Keratinocyte (primary cell): ENCODE results near the gene SRPK1. TPM values are rescaled to one million over a fixed set of nuclear protein-coding genes. Genes with fewer than 3 reads are reported as not detected.
"Not testable (repeated sequence)": the region's sequence is repeated elsewhere in the genome, so short reads cannot be mapped to it uniquely, and the experiment has no call there.

ENCODE experiments used
- DNase-seq: peaks from one replicate; pipeline ENCODE4 v3.0.0-alpha.2; 2011; ENCODE audit warnings: low read depth, missing footprints, low spot score
- FAIRE-seq: peaks from 2 replicates; lab custom pipeline; 2011; peaks lifted over from hg19 to GRCh38; lab: Jason Lieb, UNC
- H2AFZ ChIP-seq: 2 replicates; pipeline ENCODE4 v1.6.0; 2012; ENCODE audit warnings: low read length, control low read depth, inconsistent platforms; ENCODE audit not compliant: control insufficient read depth
- H3K27ac ChIP-seq: 2 replicates; pipeline ENCODE4 v1.5.1; 2011; ENCODE audit warnings: low read length; ENCODE audit not compliant: control insufficient read depth, insufficient read depth
- H3K27me3 ChIP-seq: 3 replicates; pipeline ENCODE4 v1.6.0; 2011; ENCODE audit warnings: low read length; ENCODE audit not compliant: control insufficient read depth, insufficient read depth; ENCODE audit errors: extremely low read depth
- H3K36me3 ChIP-seq, 2 experiments: 2 replicates in 1 of 2; 3 replicates in 1 of 2; pipeline ENCODE4 v1.5.1; 2011; ENCODE audit warnings: low read length in 2 of 2, mild to moderate bottlenecking in 1 of 2; ENCODE audit not compliant: control insufficient read depth in 2 of 2, insufficient read depth in 2 of 2; ENCODE audit errors: extremely low read depth in 1 of 2
- H3K4me1 ChIP-seq: 3 replicates; pipeline ENCODE4 v1.5.1; 2011; ENCODE audit warnings: low read length; ENCODE audit not compliant: control insufficient read depth, insufficient read depth; ENCODE audit errors: extremely low read depth
- H3K4me2 ChIP-seq: 3 replicates; pipeline ENCODE4 v1.6.0; 2011; ENCODE audit warnings: low read depth, low read length; ENCODE audit not compliant: control insufficient read depth, insufficient read depth; ENCODE audit errors: extremely low read depth
- H3K4me3 ChIP-seq, 3 experiments: fragments of 200-600 bp in 1 of 3; sonication (generic) in 1 of 3; 2 replicates in 2 of 3; 3 replicates in 1 of 3; pipeline ENCODE4 v1.5.1; 2011 to 2016; ENCODE audit warnings: low read length in 3 of 3, mild to moderate bottlenecking in 3 of 3, control low read depth in 2 of 3, inconsistent platforms in 1 of 3, low read depth in 1 of 3, mixed read lengths in 1 of 3, mixed run types in 1 of 3, moderate library complexity in 1 of 3; ENCODE audit not compliant: control insufficient read depth in 2 of 3, insufficient read depth in 2 of 3; ENCODE audit errors: extremely low read depth in 1 of 3
- H3K79me2 ChIP-seq: 2 replicates; pipeline ENCODE4 v1.6.0; 2012; ENCODE audit warnings: low read length; ENCODE audit not compliant: control insufficient read depth, insufficient read depth
- H3K9ac ChIP-seq: 3 replicates; pipeline ENCODE4 v1.6.0; 2011; ENCODE audit warnings: low read length; ENCODE audit not compliant: control insufficient read depth, insufficient read depth; ENCODE audit errors: extremely low read depth
- H3K9me1 ChIP-seq: 3 replicates; pipeline ENCODE4 v1.6.0; 2011; ENCODE audit warnings: low read length; ENCODE audit not compliant: control insufficient read depth, insufficient read depth; ENCODE audit errors: extremely low read depth
- H3K9me3 ChIP-seq: 2 replicates; pipeline ENCODE4 v1.5.1; 2012; ENCODE audit warnings: low read depth, low read length; ENCODE audit not compliant: control insufficient read depth
- H4K20me1 ChIP-seq: 3 replicates; pipeline ENCODE4 v1.6.0; 2011; ENCODE audit warnings: low read length; ENCODE audit not compliant: control insufficient read depth, insufficient read depth; ENCODE audit errors: extremely low read depth
- CTCF ChIP-seq, 3 experiments: IDR thresholded peaks in 1 of 3; conservative IDR thresholded peaks in 1 of 3; optimal IDR thresholded peaks in 1 of 3; 2 replicates in 2 of 3; 3 replicates in 1 of 3; pipeline versions ENCODE3 to v1.5.1; 2011; ENCODE audit warnings: low read length in 3 of 3, mild to moderate bottlenecking in 3 of 3, moderate library complexity in 2 of 3, control low read depth in 1 of 3, inconsistent platforms in 1 of 3; ENCODE audit not compliant: insufficient read depth in 2 of 3; ENCODE audit errors: extremely low read depth in 1 of 3
- EZH2 ChIP-seq: IDR thresholded peaks from one replicate; pipeline ENCODE4 v1.6.1; 2012; ENCODE audit warnings: inconsistent platforms, mild to moderate bottlenecking, low read length, moderate library complexity
- dilution Hi-C: fragments of 300-500 bp; cut with MboI; formaldehyde crosslinking; loops from one replicate; pipeline ENCODE4 v1.7.0; 2020; ENCODE audit warnings: low sequenced_read_pairs; ENCODE audit not compliant: extremely low pct_ligation_motif_present
- polyA plus RNA-seq, 5 experiments: library from polyadenylated mRNA; depleted of rRNA in 3 of 5; stranded (reverse) in 3 of 5; stranded (forward) in 1 of 5; unstranded in 1 of 5; fragments of >200 nt; gene quantifications; 1 replicate in 1 of 5; 2 replicates in 3 of 5; 3 replicates in 1 of 5; pipeline versions ENCODE4 v1.2.1 to v1.2.3, GENCODE V29; 2011 to 2012; ENCODE audit warnings: missing spikeins in 2 of 5, low read depth in 1 of 5, low replicate concordance in 1 of 5

The SRPK1 gene
- polyA plus RNA-seq, 1 donor (not counting 4 experiments of a cell fraction or from before 2014, with no cell fraction given): 64.1 TPM

GRCh38 chr6:35942355-35942754 is 21.5 kb upstream of the SRPK1 start:
- Histone ChIP-seq H3K4me1 (no peaks in the 10 kb centered on the region), H3K4me3 (no peak overlapping the region), H3K9me1 (no peaks in the 10 kb centered on the region), H3K9ac (no peak overlapping the region), H4K20me1 (no peaks in the 10 kb centered on the region), H3K36me3 (no peaks in the 10 kb centered on the region), H3K4me2 (no peak overlapping the region), H2AFZ (no peak overlapping the region), H3K27me3 (no peaks in the 10 kb centered on the region), H3K27ac (no peak overlapping the region), H3K9me3 (no peaks in the 10 kb centered on the region), H3K79me2 (no peaks in the 10 kb centered on the region)
- FAIRE-seq: no peak
- dilution Hi-C loops: no loop called here
- TF ChIP-seq EZH2 (no peak), CTCF (optimal IDR thresholded peaks at IDR 0.05 in 1 of 3, IDR thresholded peaks at IDR 0.05 in 1 of 3, conservative IDR thresholded peaks at IDR 0.05 in 1 of 3; ENCODE audit: extremely low read depth in 1 of 3, insufficient read depth in 2 of 3, low read length in 3 of 3) (no peak)
- DNase-seq: no peak

- H3K9me1 ChIP-seq, H3K9ac ChIP-seq, H3K79me2 ChIP-seq, DNase-seq, H4K20me1 ChIP-seq, H3K27ac ChIP-seq, FAIRE-seq, H3K27me3 ChIP-seq, H3K9me3 ChIP-seq, H3K36me3 ChIP-seq, H3K4me1 ChIP-seq, H3K4me3 ChIP-seq, H3K4me2 ChIP-seq, H2AFZ ChIP-seq, dilution Hi-C loops: not testable (repeated sequence)
Measured at GRCh38 chr6:35941170-35941569, 20.3 kb upstream of the SRPK1 start.

GRCh38 chr6:35940014-35940413 is 19.1 kb upstream of the SRPK1 start:
- not testable (repeated sequence) for H3K79me2 ChIP-seq

GRCh38 chr6:35939259-35939658 is 18.4 kb upstream of the SRPK1 start:
- H3K27me3 ChIP-seq, FAIRE-seq, H3K36me3 ChIP-seq, H3K27ac ChIP-seq, H3K9me3 ChIP-seq, H3K4me2 ChIP-seq, H3K4me1 ChIP-seq, H3K79me2 ChIP-seq, H3K9ac ChIP-seq, DNase-seq, H2AFZ ChIP-seq, dilution Hi-C loops, H3K9me1 ChIP-seq, H3K4me3 ChIP-seq, H4K20me1 ChIP-seq: not testable (repeated sequence)

More at GRCh38 chr6:35940014-35940413, 19.1 kb upstream of the SRPK1 start:
- DNase-seq, H3K4me1 ChIP-seq, H3K36me3 ChIP-seq, H3K27me3 ChIP-seq, dilution Hi-C loops, H3K4me2 ChIP-seq, FAIRE-seq, H2AFZ ChIP-seq, H3K9ac ChIP-seq, H3K4me3 ChIP-seq, H4K20me1 ChIP-seq, H3K9me1 ChIP-seq, H3K27ac ChIP-seq, H3K9me3 ChIP-seq: not testable (repeated sequence)
